Measurements from ENCODE around the gene DNAH17. TPM values are rescaled to one million over a fixed set of nuclear protein-coding genes. Genes with fewer than 3 reads are reported as not detected.
A peak's percentile ranks its signal among the peaks of the same experiment; 100 is the strongest.

DNAH17 gene
- total and polyA plus RNA-seq, 2 of the 13 experiments (the other 11 are each of a cell fraction or from before 2014, with no cell fraction given): 0.86 to 1.6 TPM

DNA sequence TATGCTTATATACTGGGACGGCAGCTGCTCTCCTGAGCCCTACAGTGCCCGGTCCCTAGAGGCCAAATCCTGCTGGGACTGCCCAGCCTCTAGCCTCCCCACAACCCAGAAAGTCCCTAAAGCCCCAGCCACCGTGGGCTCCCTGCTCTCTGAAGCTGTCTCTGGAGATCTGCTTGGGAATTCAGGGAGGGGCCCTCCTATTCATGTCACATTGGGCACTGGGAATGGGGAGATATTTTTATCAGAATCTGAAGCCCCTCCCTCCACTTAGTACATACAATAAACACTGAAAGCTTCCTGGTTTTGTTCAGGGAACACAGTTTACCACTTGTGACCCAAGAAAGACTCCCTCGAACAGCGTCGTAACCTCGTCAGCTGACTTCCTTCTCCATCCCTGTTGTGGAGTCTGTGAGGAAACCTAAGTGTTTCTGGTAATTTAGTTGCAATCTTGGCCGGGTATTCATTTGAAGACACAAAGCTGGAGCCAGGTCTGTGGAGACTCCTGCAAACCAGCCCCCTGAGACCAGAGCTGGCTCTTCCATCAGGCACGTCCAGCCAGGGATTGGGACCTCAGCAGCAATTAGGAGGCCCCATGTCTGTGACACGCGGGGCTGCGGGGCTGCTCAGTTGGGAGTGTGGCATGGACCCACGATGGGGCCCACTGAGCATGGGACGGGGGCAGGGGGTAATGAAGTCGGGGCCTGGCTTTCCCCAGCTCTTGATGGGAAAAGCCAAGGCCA is 160.2 kb downstream of the DNAH17 start:
- BruUV-seq (replicated peaks): no TSS peak
- Histone ChIP-seq H3K4me1 (ENCODE audit: insufficient read depth, low read length) (peaks cover 23% of the 10 kb centered on the region), H3K36me3 (replicated peaks in 1 of 2; ENCODE audit: control insufficient read depth in 1 of 2, insufficient read depth in 2 of 2, low read length in 2 of 2) (peaks cover 20 to 43% of the 10 kb centered on the region in 2 experiments), H3K4me2 (ENCODE audit: low read depth, low read length) (no peak overlapping the region), H3K9ac (ENCODE audit: insufficient read depth, low read depth, low read length) (no peak overlapping the region), H4K20me1 (ENCODE audit: insufficient read depth, low read length) (peaks cover 31% of the 10 kb centered on the region), H3K4me3 (replicated peaks in 1 of 3; ENCODE audit: insufficient read depth in 1 of 3, low read depth in 2 of 3, low read length in 3 of 3) (no peak overlapping the region), H3K79me2 (ENCODE audit: insufficient read depth, low read length) (no peaks in the 10 kb centered on the region), H3K27me3 (ENCODE audit: control insufficient read depth in 1 of 2, insufficient read depth in 2 of 2, low read length in 2 of 2) (no peaks in the 10 kb centered on the region), H3K27ac (ENCODE audit: extremely low read length, insufficient read depth, low read length) (no peak overlapping the region), H2AFZ (ENCODE audit: low read length) (no peak overlapping the region), H3K9me3 (ENCODE audit: low read length) (no peaks in the 10 kb centered on the region)
- FAIRE-seq (no peak), DNase-seq (ENCODE audit: low spot score) (no peak), ATAC-seq (no peak)
- TF ChIP-seq ETV5 (CRISPR knock-in tag; IDR thresholded peaks at IDR 0.05; ENCODE audit: borderline replicate concordance) (no peak), RBM22 (optimal IDR thresholded peaks at IDR 0.05; ENCODE audit: low read length) (peak; percentile 15), NCOR1 (IDR thresholded peaks at IDR 0.05; ENCODE audit: borderline replicate concordance, low read length) (no peak), HMG20B (CRISPR knock-in tag; conservative IDR thresholded peaks at IDR 0.05) (no peak)
- TF ChIP-seq, protein P1, sequence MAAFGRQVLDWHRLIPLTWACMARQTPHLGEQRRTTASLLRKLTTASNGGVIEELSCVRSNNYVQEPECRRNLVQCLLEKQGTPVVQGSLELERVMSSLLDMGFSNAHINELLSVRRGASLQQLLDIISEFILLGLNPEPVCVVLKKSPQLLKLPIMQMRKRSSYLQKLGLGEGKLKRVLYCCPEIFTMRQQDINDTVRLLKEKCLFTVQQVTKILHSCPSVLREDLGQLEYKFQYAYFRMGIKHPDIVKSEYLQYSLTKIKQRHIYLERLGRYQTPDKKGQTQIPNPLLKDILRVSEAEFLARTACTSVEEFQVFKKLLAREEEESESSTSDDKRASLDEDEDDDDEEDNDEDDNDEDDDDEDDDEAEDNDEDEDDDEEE (CRISPR knock-in tag; IDR thresholded peaks at IDR 0.05): no peak
- TF ChIP-seq, protein P2, sequence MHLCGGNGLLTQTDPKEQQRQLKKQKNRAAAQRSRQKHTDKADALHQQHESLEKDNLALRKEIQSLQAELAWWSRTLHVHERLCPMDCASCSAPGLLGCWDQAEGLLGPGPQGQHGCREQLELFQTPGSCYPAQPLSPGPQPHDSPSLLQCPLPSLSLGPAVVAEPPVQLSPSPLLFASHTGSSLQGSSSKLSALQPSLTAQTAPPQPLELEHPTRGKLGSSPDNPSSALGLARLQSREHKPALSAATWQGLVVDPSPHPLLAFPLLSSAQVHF (CRISPR knock-in tag; IDR thresholded peaks at IDR 0.05): no peak
- TF ChIP-seq, protein P3, sequence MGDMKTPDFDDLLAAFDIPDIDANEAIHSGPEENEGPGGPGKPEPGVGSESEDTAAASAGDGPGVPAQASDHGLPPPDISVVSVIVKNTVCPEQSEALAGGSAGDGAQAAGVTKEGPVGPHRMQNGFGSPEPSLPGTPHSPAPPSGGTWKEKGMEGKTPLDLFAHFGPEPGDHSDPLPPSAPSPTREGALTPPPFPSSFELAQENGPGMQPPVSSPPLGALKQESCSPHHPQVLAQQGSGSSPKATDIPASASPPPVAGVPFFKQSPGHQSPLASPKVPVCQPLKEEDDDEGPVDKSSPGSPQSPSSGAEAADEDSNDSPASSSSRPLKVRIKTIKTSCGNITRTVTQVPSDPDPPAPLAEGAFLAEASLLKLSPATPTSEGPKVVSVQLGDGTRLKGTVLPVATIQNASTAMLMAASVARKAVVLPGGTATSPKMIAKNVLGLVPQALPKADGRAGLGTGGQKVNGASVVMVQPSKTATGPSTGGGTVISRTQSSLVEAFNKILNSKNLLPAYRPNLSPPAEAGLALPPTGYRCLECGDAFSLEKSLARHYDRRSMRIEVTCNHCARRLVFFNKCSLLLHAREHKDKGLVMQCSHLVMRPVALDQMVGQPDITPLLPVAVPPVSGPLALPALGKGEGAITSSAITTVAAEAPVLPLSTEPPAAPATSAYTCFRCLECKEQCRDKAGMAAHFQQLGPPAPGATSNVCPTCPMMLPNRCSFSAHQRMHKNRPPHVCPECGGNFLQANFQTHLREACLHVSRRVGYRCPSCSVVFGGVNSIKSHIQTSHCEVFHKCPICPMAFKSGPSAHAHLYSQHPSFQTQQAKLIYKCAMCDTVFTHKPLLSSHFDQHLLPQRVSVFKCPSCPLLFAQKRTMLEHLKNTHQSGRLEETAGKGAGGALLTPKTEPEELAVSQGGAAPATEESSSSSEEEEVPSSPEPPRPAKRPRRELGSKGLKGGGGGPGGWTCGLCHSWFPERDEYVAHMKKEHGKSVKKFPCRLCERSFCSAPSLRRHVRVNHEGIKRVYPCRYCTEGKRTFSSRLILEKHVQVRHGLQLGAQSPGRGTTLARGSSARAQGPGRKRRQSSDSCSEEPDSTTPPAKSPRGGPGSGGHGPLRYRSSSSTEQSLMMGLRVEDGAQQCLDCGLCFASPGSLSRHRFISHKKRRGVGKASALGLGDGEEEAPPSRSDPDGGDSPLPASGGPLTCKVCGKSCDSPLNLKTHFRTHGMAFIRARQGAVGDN (CRISPR knock-in tag; IDR thresholded peaks at IDR 0.05): 0 out of 2 replicates have a peak, but pooled peaks have one; percentile 9
- POLR2A ChIA-PET: interaction anchor here (0.9 kb wide), 1 partner anchor 44 kb away, joined by 4 read pairs; no protein-coding TSS in a partner anchor
- in situ Hi-C loops (cut with HindIII; ENCODE audit: extremely low pct_ligation_motif_present, low pct_unique_long_range_greater_than_20kb): no loop called here
- WGBS (ENCODE audit: low lambda C conversion rate): 95% methylated on average over 9 of the region's 15 CpGs
- intact Hi-C loops (cut with micrococcal nuclease; ENCODE audit: unreplicated experiment): no loop called here
- CTCF ChIA-PET (ENCODE audit: low intra/inter-chr PET ratio, low total read pairs): no interaction called here

Data from HepG2 (cell line).